ENCODE measurements around the gene OR8G5.
"Not testable (repeated sequence)": the region's sequence is repeated elsewhere in the genome, so short reads cannot be mapped to it uniquely, and the experiment has no call there.

The OR8G5 gene

DNA sequence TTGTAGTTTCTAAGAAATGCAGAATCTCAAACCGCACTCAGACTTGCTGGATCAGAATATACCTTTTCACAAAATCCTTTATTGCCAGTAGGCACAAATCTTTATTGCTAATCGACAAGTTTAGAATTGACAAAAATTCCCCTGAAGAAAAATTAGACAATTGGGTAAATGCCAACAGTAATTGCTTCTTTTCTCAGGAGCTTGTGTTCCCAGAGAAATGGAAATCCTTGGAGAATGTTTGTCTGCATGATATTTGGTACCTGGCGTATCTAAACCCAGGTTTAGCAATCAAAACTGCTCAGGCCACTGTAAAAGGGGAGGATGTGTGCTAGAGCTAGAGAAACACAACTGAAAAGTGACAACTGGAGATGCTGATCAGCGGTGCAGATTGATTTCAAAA lies at the start of gene OR8G5:
OR8G5 (plus strand) TSS at position 301 of the 400 bp plus-strand sequence. CDS start 8,556 bp downstream, outside the sequence.
- no peak for DNase-seq

DNA sequence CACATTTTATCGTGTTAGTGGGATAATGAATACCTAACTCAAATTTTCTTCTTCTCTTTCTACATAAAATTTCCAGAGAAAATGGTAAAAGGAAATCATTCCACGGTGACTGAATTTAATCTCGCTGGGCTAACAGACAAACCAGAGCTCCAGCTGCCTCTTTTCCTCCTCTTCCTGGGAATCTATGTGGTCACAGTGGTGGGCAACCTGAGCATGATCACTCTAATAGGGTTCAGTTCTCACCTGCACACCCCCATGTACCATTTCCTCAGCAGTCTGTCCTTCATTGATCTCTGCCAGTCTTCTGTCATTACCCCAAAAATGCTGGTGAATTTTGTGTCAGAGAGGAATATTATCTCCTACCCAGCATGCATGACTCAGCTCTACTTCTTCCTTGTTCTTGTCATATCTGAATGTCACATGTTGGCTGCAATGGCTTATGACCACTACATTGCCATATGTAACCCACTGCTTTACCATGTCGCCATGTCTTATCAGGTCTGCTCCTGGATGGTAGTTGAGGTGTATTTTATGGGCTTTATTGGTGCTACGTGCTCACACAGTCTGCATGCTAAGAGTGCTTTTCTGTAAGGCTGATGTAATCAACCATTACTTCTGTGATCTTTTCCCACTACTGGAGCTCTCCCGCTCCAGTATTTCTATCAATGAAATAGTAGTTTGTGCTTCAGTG lies 48.9 kb upstream of the OR8G5 start:
- DNase-seq, result no peak

DNA sequence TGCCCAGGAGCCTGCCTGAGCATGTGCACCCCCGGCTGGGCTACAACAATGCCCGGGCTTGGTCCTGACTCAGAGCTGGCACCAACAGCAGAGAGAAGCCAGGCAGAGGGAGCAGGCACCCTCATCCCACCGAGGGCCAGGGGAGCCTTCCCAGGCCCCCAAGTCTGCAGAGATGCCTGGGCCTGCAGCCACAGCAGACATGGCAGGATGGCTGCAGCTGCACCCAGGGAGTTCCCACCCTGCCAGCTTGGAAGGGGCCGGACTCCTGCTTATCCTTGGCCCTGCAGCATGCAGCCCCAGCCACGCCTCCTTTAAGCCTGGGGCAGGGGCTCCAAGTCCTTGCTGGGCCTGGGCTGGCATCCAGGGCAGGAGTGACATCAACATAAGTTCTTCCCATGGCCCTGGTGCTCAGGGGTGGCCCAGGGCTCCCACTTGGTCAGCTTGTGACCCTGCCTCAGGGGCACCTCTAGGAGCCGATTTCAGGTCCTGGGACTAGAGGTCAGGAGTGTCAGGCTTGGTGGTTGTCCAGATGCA lies 46.3 kb upstream of the OR8G5 start:
- DNase-seq, result no peak

DNA sequence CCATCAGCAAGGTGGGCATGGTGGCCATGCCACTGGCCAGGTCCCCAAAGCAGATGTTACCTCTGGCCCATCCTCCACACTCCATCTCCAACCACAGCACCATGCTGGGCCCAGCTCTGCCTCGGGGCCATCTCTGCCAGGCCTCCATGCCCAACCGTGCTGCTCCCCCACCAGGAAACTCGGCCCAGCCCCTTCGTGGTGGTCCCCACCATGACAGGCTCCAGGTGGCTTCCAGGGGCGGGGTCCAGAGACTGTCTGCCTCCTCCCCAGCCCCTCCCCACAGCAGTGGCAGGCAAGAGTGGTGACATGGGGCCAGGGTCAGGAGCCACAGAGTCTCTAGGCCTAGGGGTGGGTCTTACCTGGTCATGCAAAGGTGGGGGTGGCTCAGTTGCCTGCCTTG lies 45.8 kb upstream of the OR8G5 start:
- no peak for DNase-seq

DNA sequence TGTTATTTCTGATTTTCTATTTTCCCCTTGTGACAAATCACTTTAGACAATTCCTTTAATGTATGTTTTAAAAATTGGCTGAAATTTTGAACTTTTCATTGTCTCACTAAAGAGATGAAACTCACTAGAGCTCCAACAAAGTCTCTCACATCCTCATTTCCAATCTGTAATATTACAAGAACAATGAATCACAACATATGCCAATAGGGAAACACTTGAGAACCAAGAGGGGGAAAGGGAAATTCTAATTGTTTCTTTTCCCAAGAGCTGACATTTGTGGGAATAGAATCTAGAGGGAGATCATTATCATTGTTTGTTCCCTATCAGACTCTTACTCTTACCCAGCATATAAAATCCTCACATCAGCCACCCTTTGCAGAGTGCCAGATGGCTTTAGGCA lies 44.9 kb upstream of the OR8G5 start:
- no peak for DNase-seq

DNA sequence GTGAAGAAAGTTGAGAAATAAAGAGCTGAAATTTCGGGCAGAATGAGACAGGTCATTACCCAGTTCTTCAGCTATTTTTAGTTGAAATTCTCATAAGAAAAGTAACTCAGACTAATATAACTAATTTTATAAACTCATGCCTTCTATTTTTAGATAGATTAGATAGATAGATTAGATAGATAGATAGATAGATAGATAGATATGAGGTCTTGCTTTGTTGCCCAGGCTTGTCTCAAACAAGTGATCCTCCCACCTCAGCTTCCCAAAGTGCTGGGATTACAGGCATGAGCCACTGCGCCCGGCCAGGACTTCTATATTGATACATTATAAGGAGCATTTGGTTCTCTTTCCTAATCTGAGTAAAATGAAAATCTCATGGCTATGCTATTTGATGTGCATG lies 42.1 kb upstream of the OR8G5 start:
- no peak for DNase-seq

- no peak for DNase-seq
These were observed 37.0 kb upstream of the OR8G5 start for GRCh38 chr11:124219126-124219525.

DNA sequence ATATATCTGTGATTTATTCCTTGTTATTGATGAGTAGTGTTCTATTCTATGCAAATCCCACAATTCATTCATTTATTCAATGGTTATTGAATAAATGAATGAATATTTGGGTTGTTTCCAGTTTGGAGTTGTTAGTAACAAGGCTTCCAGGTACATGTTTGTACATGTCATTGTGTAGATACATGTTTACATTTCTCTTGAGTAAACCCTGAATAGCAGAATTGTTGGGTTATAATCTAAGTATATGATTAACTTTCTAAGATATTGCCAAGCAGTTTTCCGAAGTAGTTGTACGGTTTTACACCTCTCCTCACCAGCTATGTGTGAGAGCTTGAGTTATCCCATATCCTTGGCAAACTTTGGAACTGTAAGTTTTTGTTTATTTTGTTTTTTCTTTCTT lies 33.8 kb upstream of the OR8G5 start:
- DNase-seq, result no peak

DNA sequence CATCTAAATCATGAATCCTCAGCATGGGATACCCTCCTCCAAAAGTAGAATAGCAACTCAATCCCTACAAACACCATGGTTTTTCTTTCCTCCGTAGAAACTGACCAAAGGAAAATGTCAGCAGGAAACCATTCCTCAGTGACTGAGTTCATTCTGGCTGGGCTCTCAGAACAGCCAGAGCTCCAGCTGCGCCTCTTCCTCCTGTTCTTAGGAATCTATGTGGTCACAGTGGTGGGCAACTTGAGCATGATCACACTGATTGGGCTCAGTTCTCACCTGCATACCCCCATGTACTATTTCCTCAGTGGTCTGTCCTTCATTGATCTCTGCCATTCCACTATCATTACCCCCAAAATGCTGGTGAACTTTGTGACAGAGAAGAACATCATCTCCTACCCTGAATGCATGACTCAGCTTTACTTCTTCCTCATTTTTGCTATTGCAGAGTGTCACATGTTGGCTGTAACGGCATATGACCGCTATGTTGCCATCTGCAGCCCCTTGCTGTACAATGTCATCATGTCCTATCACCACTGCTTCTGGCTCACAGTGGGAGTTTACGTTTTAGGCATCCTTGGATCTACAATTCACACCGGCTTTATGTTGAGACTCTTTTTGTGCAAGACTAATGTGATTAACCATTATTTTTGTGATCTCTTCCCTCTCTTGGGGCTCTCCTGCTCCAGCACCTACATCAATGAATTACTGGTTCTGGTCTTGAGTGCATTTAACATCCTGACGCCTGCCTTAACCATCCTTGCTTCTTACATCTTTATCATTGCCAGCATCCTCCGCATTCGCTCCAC lies 31.4 kb upstream of the OR8G5 start:
- not testable (repeated sequence) for DNase-seq

DNA sequence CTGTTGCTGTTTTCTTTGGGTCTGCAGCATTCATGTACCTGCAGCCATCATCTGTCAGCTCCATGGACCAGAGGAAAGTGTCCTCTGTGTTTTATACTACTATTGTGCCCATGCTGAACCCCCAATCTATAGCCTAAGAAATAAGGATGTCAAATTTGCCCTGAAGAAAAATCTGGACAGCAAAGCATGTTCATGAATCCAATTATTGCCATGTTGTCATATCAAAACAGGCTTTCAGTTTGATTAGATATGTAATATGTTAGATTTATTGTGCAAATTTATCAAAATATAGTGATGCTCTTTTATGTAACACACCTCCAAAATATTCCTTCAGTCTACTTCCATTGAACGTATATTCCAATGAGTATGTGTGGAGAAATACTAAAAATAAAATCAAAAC lies 30.7 kb upstream of the OR8G5 start:
- no peak for DNase-seq

- no peak for DNase-seq
These were observed 22.8 kb upstream of the OR8G5 start for GRCh38 chr11:124233376-124233775.

GRCh38 chr11:124238512-124238911 lies 17.7 kb upstream of the OR8G5 start:
- DNase-seq, result no peak

DNA sequence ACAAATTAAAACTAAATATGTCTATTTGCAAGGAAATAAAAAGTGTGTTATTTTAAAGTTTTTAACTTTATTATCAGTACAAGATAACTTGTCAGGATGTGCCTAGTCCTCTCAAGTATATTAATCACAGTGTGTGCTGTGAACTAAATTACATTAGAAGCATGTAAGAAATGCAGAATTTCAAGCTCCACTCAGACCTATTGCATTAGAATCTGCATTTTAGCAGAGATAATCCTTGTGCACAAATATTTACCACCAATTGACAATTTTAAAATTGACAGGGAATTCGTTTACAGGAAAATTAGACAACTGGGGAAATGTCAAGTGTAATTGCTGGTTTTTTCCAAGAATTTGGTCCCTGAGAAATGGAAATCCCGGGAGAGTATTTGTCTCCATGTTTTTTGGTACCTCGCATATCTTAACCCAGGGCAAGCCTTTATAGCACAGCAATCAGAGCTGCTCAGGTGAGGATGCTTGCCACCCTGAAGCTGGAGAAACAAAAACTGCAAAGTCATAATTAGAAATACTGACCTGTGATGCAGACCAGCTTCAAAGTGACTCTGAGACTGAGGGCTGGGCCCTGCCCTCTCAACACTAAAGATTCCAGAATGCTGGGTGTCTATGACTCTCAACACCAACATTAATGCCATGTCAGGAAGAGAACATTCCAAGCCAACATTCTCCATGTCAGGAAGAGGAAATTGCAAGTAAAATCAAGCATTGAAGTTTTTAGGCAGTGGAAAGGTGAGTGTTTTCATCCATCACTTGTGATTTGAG lies 15.4 kb upstream of the OR8G5 start, which contains the start of gene OR8G1:
OR8G1 (plus strand) TSS at position 475 of the 777 bp plus-strand sequence. CDS start 8,581 bp downstream, outside the sequence.
- no peak for DNase-seq

DNA sequence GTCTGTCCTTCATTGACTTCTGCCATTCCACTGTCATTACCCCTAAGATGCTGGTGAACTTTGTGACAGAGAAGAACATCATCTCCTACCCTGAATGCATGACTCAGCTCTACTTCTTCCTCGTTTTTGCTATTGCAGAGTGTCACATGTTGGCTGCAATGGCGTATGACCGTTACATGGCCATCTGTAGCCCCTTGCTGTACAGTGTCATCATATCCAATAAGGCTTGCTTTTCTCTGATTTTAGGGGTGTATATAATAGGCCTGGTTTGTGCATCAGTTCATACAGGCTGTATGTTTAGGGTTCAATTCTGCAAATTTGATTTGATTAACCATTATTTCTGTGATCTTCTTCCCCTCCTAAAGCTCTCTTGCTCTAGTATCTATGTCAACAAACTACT lies 6.3 kb upstream of the OR8G5 start:
- DNase-seq, result not testable (repeated sequence)

DNA sequence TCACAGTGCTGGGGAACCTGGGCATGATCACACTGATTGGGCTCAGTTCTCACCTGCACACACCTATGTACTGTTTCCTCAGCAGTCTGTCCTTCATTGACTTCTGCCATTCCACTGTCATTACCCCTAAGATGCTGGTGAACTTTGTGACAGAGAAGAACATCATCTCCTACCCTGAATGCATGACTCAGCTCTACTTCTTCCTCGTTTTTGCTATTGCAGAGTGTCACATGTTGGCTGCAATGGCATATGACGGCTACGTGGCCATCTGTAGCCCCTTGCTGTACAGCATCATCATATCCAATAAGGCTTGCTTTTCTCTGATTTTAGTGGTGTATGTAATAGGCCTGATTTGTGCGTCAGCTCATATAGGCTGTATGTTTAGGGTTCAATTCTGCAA lies 8.9 kb downstream of the OR8G5 start:
- not testable (repeated sequence) for DNase-seq

DNA sequence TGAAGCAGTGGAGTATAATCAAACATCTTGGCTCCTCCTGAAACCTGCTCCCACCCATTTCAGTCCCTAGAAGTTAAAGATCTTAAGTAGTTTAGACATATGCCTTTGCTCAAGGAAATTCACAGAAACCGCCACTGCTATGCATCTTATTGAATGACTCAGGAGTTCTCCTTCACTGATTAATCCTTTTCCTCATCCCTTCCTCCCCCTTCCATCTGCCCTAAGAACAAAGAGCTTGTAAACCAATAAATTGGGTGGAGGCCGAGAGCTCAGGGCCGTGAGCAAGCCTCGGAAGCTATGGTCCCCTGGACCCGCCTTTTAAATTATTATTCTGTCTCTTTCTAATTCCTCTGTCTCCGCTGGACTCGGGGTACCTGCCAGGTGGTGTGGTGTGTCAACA lies 14.7 kb downstream of the OR8G5 start:
- DNase-seq, result not testable (repeated sequence)

DNA sequence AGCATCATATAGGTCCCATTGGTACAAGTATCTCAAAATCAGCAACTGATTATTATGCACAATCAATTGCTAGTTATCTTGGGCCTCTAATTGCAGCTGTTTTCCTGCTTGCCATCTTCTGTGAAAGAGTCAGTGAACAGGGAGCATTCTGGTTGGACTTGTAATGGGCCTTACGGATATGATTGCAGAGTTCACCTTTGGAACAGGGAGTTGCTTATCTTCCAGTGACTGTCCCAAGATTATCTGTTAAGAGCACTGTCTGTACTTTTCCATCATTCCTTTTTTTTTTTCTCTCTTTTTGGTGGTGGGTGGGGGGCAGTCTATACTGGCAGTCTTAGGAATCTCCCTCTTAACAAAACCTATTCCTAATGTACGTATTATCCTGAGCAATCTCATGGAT lies 17.8 kb downstream of the OR8G5 start:
- DNase-seq, result no peak

- DNase-seq, result no peak
These were observed 19.9 kb downstream of the OR8G5 start for GRCh38 chr11:124276081-124276480.

GRCh38 chr11:124277207-124277606 lies 21.0 kb downstream of the OR8G5 start:
- no peak for DNase-seq

DNA sequence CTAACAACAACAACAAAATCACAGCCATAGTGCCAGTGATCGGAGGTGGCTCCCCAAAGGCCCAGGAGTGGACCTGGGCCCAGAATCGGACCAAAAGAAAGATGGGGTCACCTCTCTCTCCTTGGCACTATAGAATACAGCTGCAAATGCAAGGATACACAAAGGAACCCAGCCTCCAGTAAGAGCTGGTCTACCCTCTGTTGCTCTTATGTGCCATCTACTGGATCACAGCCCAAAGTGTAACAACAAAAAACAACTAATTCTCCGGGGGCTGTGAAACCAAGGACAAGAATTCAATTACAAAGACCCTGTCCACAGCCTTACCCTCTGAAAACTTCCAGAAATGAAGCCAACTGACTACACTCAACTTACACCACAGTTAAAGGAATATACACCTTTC lies 21.6 kb downstream of the OR8G5 start:
- DNase-seq, result no peak

- DNase-seq, result no peak
These were observed 22.1 kb downstream of the OR8G5 start for GRCh38 chr11:124278261-124278660.

DNA sequence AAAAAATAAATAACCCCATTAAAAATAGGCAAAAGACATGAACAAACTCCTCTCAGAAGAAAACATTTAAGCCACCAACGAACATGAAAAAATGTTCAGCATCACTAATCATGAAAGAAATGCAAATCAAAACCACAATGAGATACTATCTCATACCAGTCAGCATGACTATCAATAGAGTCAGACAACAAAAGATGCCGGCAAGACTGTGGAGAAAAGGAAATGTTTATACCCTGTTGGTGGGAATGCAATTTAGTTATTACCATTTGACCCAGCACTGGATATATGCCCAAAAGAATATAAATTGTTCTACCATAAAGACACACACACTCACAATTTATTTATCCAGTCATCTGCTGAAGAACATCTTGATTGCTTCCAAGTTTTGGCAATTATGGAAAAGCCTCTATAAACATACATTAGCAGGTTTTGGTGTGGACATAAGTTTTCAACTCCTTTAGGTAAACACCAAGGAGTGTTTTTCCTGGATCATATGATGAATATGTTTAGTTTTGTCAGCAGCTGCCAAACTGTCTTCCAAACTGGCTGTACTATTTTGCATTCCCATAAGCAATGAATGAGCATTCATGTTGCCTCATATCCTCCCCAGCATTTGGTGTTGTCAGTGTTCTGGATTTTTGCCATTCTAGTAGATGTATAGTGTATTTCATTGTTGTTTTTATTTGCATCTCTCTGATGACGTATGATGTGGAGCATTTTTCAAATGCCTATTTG lies 29.6 kb downstream of the OR8G5 start:
- DNase-seq, result no peak

DNA sequence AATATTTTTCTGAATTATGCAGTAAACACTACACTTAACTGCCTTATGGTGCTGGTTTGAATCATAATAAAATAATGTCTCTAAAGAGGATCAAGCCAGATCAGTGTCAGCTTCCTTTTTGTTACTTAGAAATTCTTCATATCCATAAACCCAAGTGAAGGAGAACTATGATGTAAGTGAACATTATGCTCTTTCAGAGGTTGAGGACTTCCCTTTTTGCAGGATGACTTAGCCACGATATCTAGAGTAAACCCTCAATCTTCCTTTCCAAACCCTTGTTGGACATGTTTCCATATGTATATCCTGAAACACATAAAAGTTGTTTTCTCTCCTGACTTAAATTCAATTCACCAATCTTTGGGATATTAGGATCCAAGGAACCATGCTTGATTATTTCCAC lies 38.5 kb downstream of the OR8G5 start:
- no peak for DNase-seq

Data from activated gamma-delta T cell treated with Interleukin-2 at 50 U/mL for 16 hours (primary cell).